Neural cell (in vitro differentiated cells): ENCODE measurements around the gene GLRA2. TPM values are rescaled to one million over a fixed set of nuclear protein-coding genes. Genes with fewer than 3 reads are reported as not detected.

Experiments
- H2AFZ ChIP-seq: fragments of 200-600, 300-800 bp; sonication (generic), shearing (Covaris generic); 2 replicates; pipeline ENCODE4 v1.6.0; 2014; ENCODE audit warnings: low read depth, mild to moderate bottlenecking, antibody characterized with exemption, low read length, moderate library complexity
- H3F3A ChIP-seq: fragments of 200-600 bp; shearing (Covaris generic); 2 replicates; pipeline ENCODE4 v1.6.1; 2016; ENCODE audit warnings: mild to moderate bottlenecking, moderate library complexity, mixed read lengths, antibody characterized with exemption, low read length; ENCODE audit not compliant: insufficient read depth, poor library complexity, severe bottlenecking
- H3K27ac ChIP-seq: fragments of 200-600, 300-800 bp; sonication (generic), shearing (Covaris generic); 2 replicates; pipeline ENCODE4 v1.5.1; 2014; ENCODE audit warnings: mild to moderate bottlenecking, low read length, moderate library complexity
- H3K27me3 ChIP-seq: fragments of 300-800, 200-600 bp; sonication (generic), shearing (Covaris generic); 2 replicates; pipeline ENCODE4 v1.6.0; 2014; ENCODE audit warnings: mild to moderate bottlenecking, low read depth, low read length, moderate library complexity; ENCODE audit not compliant: insufficient read depth
- H3K36me3 ChIP-seq: fragments of 300-800, 200-600 bp; sonication (generic), shearing (Covaris generic); 2 replicates; pipeline ENCODE4 v1.5.1; 2014; ENCODE audit warnings: mild to moderate bottlenecking, antibody characterized with exemption, low read length, moderate library complexity; ENCODE audit not compliant: insufficient read depth
- H3K4me2 ChIP-seq: fragments of 300-800, 200-600 bp; sonication (generic), shearing (Covaris generic); 2 replicates; pipeline ENCODE4 v1.6.0; 2014; ENCODE audit warnings: mild to moderate bottlenecking, low read length
- H3K4me3 ChIP-seq: fragments of 300-800, 200-600 bp; sonication (generic), shearing (Covaris generic); 2 replicates; pipeline ENCODE4 v1.5.1; 2014; ENCODE audit warnings: mild to moderate bottlenecking, low read length, moderate library complexity
- H3K79me2 ChIP-seq: fragments of 200-600 bp; shearing (Covaris generic); replicated peaks from 2 replicates; pipeline ENCODE4 v1.6.0; 2014; ENCODE audit warnings: mild to moderate bottlenecking, low read length, moderate library complexity; ENCODE audit not compliant: insufficient read depth
- H3K9ac ChIP-seq: fragments of 300-800, 200-600 bp; sonication (generic), shearing (Covaris generic); 2 replicates; pipeline ENCODE4 v1.6.1; 2016; ENCODE audit warnings: mild to moderate bottlenecking, low read length, mixed read lengths
- H3K9me2 ChIP-seq: fragments of 200-600 bp; shearing (Covaris generic); 2 replicates; pipeline ENCODE4 v1.6.1; 2016; ENCODE audit warnings: mild to moderate bottlenecking, low read length, mixed read lengths; ENCODE audit not compliant: insufficient read depth
- H3K9me3 ChIP-seq: fragments of 200-600, 300-800 bp; sonication (generic), shearing (Covaris generic); 2 replicates; pipeline ENCODE4 v1.6.1; 2016; ENCODE audit warnings: mild to moderate bottlenecking, mixed run types, low read length, moderate library complexity, mixed read lengths
- H4K20me1 ChIP-seq: fragments of 200-600 bp; shearing (Covaris generic); 2 replicates; pipeline ENCODE4 v1.6.1; 2016; ENCODE audit warnings: mild to moderate bottlenecking, mixed run types; ENCODE audit not compliant: insufficient read depth
- CTCF ChIP-seq: fragments of 450-650 bp; IDR thresholded peaks from 2 replicates; pipeline ENCODE4 v1.5.1; 2014; ENCODE audit warnings: antibody characterized with exemption, mild to moderate bottlenecking, moderate library complexity; ENCODE audit not compliant: poor library complexity, severe bottlenecking
- EP300 ChIP-seq: fragments of 450-650 bp; conservative IDR thresholded peaks from 2 replicates; pipeline ENCODE4 v1.6.1; 2014; ENCODE audit warnings: antibody characterized with exemption, mild to moderate bottlenecking, moderate library complexity; ENCODE audit not compliant: poor library complexity, severe bottlenecking
- EZH2 ChIP-seq: fragments of 200-600, 300-800 bp; shearing (Covaris generic), sonication (generic); IDR thresholded peaks from 2 replicates; pipeline ENCODE4 v1.6.1; 2014; ENCODE audit warnings: antibody characterized with exemption, low read length, borderline replicate concordance, mild to moderate bottlenecking; ENCODE audit not compliant: insufficient read depth, poor library complexity, severe bottlenecking
- MXI1 ChIP-seq: fragments of 450-650 bp; conservative IDR thresholded peaks from 2 replicates; pipeline ENCODE4 v1.6.1; 2014; ENCODE audit warnings: antibody characterized with exemption, mild to moderate bottlenecking; ENCODE audit not compliant: poor library complexity, severe bottlenecking
- POLR2AphosphoS5 ChIP-seq: IDR thresholded peaks from 2 replicates; pipeline ENCODE4 v1.6.1; 2012
- RAD21 ChIP-seq: fragments of 450-650 bp; conservative IDR thresholded peaks from 2 replicates; pipeline ENCODE4 v1.6.1; 2014; ENCODE audit warnings: antibody characterized with exemption, mild to moderate bottlenecking, moderate library complexity
- REST ChIP-seq: IDR thresholded peaks from 2 replicates; pipeline ENCODE4 v1.6.1; 2012; ENCODE audit warnings: borderline replicate concordance
- SMC3 ChIP-seq: fragments of 450-650 bp; conservative IDR thresholded peaks from 2 replicates; pipeline ENCODE4 v1.6.1; 2014; ENCODE audit warnings: antibody characterized with exemption, mild to moderate bottlenecking, moderate library complexity; ENCODE audit not compliant: poor library complexity
- TAF1 ChIP-seq: IDR thresholded peaks from 2 replicates; pipeline ENCODE4 v1.6.1; 2012; ENCODE audit warnings: low read depth
- polyA plus RNA-seq: library from polyadenylated mRNA; depleted of rRNA; stranded (reverse); fragments of >200 nt; gene quantifications from 2 replicates; pipeline ENCODE4 v1.2.3, GENCODE V29; 2014

Gene GLRA2
- polyA plus RNA-seq, 1 donor from 2014 or later, result 18.6 TPM

GRCh38 chrX:14616301-14616700 is 87.0 kb downstream of the GLRA2 start:
- Histone ChIP-seq H3K27ac (no peak overlapping the region), H3K9me2 (no peaks in the 10 kb centered on the region), H3K4me3 (no peak overlapping the region), H3F3A (no peaks in the 10 kb centered on the region), H3K4me2 (no peak overlapping the region), H3K36me3 (no peaks in the 10 kb centered on the region), H2AFZ (no peak overlapping the region), H3K9ac (no peak overlapping the region), H3K9me3 (no peaks in the 10 kb centered on the region), H3K27me3 (no peaks in the 10 kb centered on the region), H4K20me1 (no peaks in the 10 kb centered on the region), H3K79me2 (no peaks in the 10 kb centered on the region)
- TF ChIP-seq EP300 (no peak), RAD21 (no peak), MXI1 (no peak), REST (no peak), EZH2 (no peak), SMC3 (no peak), CTCF (no peak), POLR2AphosphoS5 (no peak), TAF1 (no peak)

- no peak overlapping the region for H2AFZ ChIP-seq
- H3K9me2 ChIP-seq, result no peaks in the 10 kb centered on the region
- no peak overlapping the region for H3K4me3 ChIP-seq
- H3K4me2 ChIP-seq, result no peak overlapping the region
- no peaks in the 10 kb centered on the region for H4K20me1 ChIP-seq
- no peaks in the 10 kb centered on the region for H3K36me3 ChIP-seq
- TF ChIP-seq EZH2 (no peak), EP300 (no peak)
- no peaks in the 10 kb centered on the region for H3K79me2 ChIP-seq
- H3K9ac ChIP-seq, result no peak overlapping the region
- no peaks in the 10 kb centered on the region for H3F3A ChIP-seq
- H3K27ac ChIP-seq, result no peak overlapping the region
- no peaks in the 10 kb centered on the region for H3K9me3 ChIP-seq
- no peaks in the 10 kb centered on the region for H3K27me3 ChIP-seq
Observed at GRCh38 chrX:14616836-14617235, 87.5 kb downstream of the GLRA2 start.
